ENCODE data around the gene ARHGDIG.

GRCh38 chr16:324451-325334 lies 44.3 kb downstream of the ARHGDIG start:
- TF ChIP-seq GABPA (IDR thresholded peaks at IDR 0.05; ENCODE audit: low read depth) = no peak
- TF ChIP-seq, protein P1, sequence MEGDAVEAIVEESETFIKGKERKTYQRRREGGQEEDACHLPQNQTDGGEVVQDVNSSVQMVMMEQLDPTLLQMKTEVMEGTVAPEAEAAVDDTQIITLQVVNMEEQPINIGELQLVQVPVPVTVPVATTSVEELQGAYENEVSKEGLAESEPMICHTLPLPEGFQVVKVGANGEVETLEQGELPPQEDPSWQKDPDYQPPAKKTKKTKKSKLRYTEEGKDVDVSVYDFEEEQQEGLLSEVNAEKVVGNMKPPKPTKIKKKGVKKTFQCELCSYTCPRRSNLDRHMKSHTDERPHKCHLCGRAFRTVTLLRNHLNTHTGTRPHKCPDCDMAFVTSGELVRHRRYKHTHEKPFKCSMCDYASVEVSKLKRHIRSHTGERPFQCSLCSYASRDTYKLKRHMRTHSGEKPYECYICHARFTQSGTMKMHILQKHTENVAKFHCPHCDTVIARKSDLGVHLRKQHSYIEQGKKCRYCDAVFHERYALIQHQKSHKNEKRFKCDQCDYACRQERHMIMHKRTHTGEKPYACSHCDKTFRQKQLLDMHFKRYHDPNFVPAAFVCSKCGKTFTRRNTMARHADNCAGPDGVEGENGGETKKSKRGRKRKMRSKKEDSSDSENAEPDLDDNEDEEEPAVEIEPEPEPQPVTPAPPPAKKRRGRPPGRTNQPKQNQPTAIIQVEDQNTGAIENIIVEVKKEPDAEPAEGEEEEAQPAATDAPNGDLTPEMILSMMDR (IDR thresholded peaks at IDR 0.05; ENCODE audit: insufficient read depth, low read length) = no peak
- TF ChIP-seq REST (IDR thresholded peaks at IDR 0.05; ENCODE audit: insufficient replicate concordance, low read depth) = no peak

Measured in HL-60 (cell line).